Suprapubic skin (tissue), 4 donors: ENCODE results near the gene NUCB1. TPM values are rescaled to one million over a fixed set of nuclear protein-coding genes. Genes with fewer than 3 reads are reported as not detected.

Experiments
- DNase-seq, 2 donors: peaks; one replicate each; pipeline ENCODE4 v3.0.0-alpha.2; 2019; ENCODE audit warnings: low spot score in 2 of 2
- H3K27ac ChIP-seq: fragments of 200-600 bp; sonication (generic); one replicate; pipeline ENCODE4 v1.5.1; 2019
- H3K27me3 ChIP-seq: fragments of 200-600 bp; sonication (generic); one replicate; pipeline ENCODE4 v1.5.1; 2019
- H3K36me3 ChIP-seq: fragments of 200-600 bp; sonication (generic); one replicate; pipeline ENCODE4 v1.5.1; 2019
- H3K4me1 ChIP-seq: fragments of 200-600 bp; sonication (generic); one replicate; pipeline ENCODE4 v1.5.1; 2019
- H3K4me3 ChIP-seq: fragments of 200-600 bp; sonication (generic); one replicate; pipeline ENCODE4 v1.5.1; 2019; ENCODE audit warnings: mild to moderate bottlenecking
- H3K9me3 ChIP-seq: fragments of 200-600 bp; sonication (generic); one replicate; pipeline ENCODE4 v1.5.1; 2019
- CTCF ChIP-seq, 2 donors: fragments of 200-600 bp in 1 of 2; fragments of 450-650 bp in 1 of 2; sonication (generic) in 1 of 2; IDR thresholded peaks; one replicate each; pipeline ENCODE4 v1.5.1; 2016 to 2019; ENCODE audit warnings: antibody characterized with exemption in 2 of 2, mild to moderate bottlenecking in 1 of 2, moderate library complexity in 1 of 2
- EP300 ChIP-seq: sonication (generic); formaldehyde crosslinking; IDR thresholded peaks from one replicate; pipeline ENCODE4 v1.6.1; 2017; ENCODE audit warnings: antibody characterized with exemption
- POLR2A ChIP-seq, 2 donors: fragments of 450-650 bp; IDR thresholded peaks; one replicate each; pipeline ENCODE4 v1.6.1; 2017; ENCODE audit warnings: antibody characterized with exemption in 2 of 2, mild to moderate bottlenecking in 2 of 2, moderate library complexity in 2 of 2
- POLR2AphosphoS5 ChIP-seq, 3 donors: sonication (generic); formaldehyde crosslinking; IDR thresholded peaks; one replicate each; pipeline ENCODE4 v1.6.1; 2017; ENCODE audit warnings: antibody characterized with exemption in 3 of 3
- WGBS: methylation state at CpG from one replicate; pipeline ENCODE4 v1.1.5; 2018; 5-methylcytosine and 5-hydroxymethylcytosine counted together
- total RNA-seq, 4 donors: library from RNA; depleted of rRNA; stranded (reverse); fragments of >200 nt; gene quantifications; one replicate each; pipeline ENCODE4 v1.1.0, GENCODE V29; 2016

Gene NUCB1
- total RNA-seq, 4 donors from 2014 or later, result 132 to 220 (median 204) TPM

GRCh38 chr19:48959341-48960239 lies 59.5 kb downstream of the NUCB1 start:
- TF ChIP-seq POLR2AphosphoS5 (IDR thresholded peaks at IDR 0.05) (no peak), POLR2A (IDR thresholded peaks at IDR 0.05) (no peak), EP300 (no peak), CTCF (IDR thresholded peaks at IDR 0.05) (no peak)
- H3K27ac ChIP-seq, result no peak overlapping the region
- peaks cover 36% of the 10 kb centered on the region for H3K4me1 ChIP-seq
- DNase-seq, result no peak
- H3K4me3 ChIP-seq, result no peak overlapping the region
- 79% methylated on average over 16 of the region's 16 CpGs for WGBS
- no peaks in the 10 kb centered on the region for H3K9me3 ChIP-seq
- no peaks in the 10 kb centered on the region for H3K27me3 ChIP-seq
- H3K36me3 ChIP-seq, result no peaks in the 10 kb centered on the region

- peaks cover under 1% of the 10 kb centered on the region for H3K36me3 ChIP-seq
- H3K27me3 ChIP-seq, result no peaks in the 10 kb centered on the region
- peaks cover 30% of the 10 kb centered on the region for H3K4me1 ChIP-seq
- no peak for DNase-seq
- H3K27ac ChIP-seq, result no peak overlapping the region
- TF ChIP-seq POLR2A (IDR thresholded peaks at IDR 0.05), result no peak
- no peak for TF ChIP-seq POLR2AphosphoS5 (IDR thresholded peaks at IDR 0.05)
- TF ChIP-seq CTCF (IDR thresholded peaks at IDR 0.05), result no peak
- TF ChIP-seq EP300, result no peak
- no peaks in the 10 kb centered on the region for H3K9me3 ChIP-seq
- 82% methylated on average over 19 of the region's 19 CpGs for WGBS
- no peak overlapping the region for H3K4me3 ChIP-seq
Observed at GRCh38 chr19:48961051-48961649, 61.0 kb downstream of the NUCB1 start.

- H3K9me3 ChIP-seq, result no peaks in the 10 kb centered on the region
- DNase-seq, result no peak
- WGBS, result 79% methylated on average over 12 of the region's 12 CpGs
- H3K27ac ChIP-seq, result no peak overlapping the region
- TF ChIP-seq POLR2A (IDR thresholded peaks at IDR 0.05) (no peak), CTCF (IDR thresholded peaks at IDR 0.05) (no peak), EP300 (no peak), POLR2AphosphoS5 (IDR thresholded peaks at IDR 0.05) (no peak)
- H3K4me1 ChIP-seq, result peaks cover 33% of the 10 kb centered on the region
- H3K36me3 ChIP-seq, result peaks cover 5% of the 10 kb centered on the region
- H3K4me3 ChIP-seq, result no peak overlapping the region
- no peaks in the 10 kb centered on the region for H3K27me3 ChIP-seq
Observed at GRCh38 chr19:48961673-48962028, 61.5 kb downstream of the NUCB1 start.

- peak overlapping the region; percentile 47 for H3K27ac ChIP-seq
- H3K4me1 ChIP-seq, result peaks cover 39% of the 10 kb centered on the region
- WGBS, result 68% methylated on average over 22 of the region's 22 CpGs
- peaks cover 11% of the 10 kb centered on the region for H3K36me3 ChIP-seq
- H3K4me3 ChIP-seq, result no peak overlapping the region
- no peak for DNase-seq
- no peaks in the 10 kb centered on the region for H3K9me3 ChIP-seq
- no peaks in the 10 kb centered on the region for H3K27me3 ChIP-seq
- TF ChIP-seq CTCF (IDR thresholded peaks at IDR 0.05), result no peak
- no peak for TF ChIP-seq POLR2AphosphoS5 (IDR thresholded peaks at IDR 0.05)
- TF ChIP-seq EP300, result no peak
- no peak for TF ChIP-seq POLR2A (IDR thresholded peaks at IDR 0.05)
Observed at GRCh38 chr19:48962029-48962848, 62.1 kb downstream of the NUCB1 start.

GRCh38 chr19:48962849-48963165 lies 62.7 kb downstream of the NUCB1 start:
- Histone ChIP-seq H3K27ac (peak overlapping the region; percentile 89), H3K4me1 (peaks cover 43% of the 10 kb centered on the region), H3K4me3 (no peak overlapping the region)

More at GRCh38 chr19:48962849-48963165, 62.7 kb downstream of the NUCB1 start:
- Histone ChIP-seq H3K9me3 (no peaks in the 10 kb centered on the region), H3K27me3 (no peaks in the 10 kb centered on the region), H3K36me3 (peaks cover 11% of the 10 kb centered on the region)
- 69% methylated on average over 7 of the region's 7 CpGs for WGBS
- DNase-seq, result no peak
- no peak for TF ChIP-seq POLR2A (IDR thresholded peaks at IDR 0.05)
- TF ChIP-seq CTCF (IDR thresholded peaks at IDR 0.05), result no peak
- no peak for TF ChIP-seq EP300
- TF ChIP-seq POLR2AphosphoS5 (IDR thresholded peaks at IDR 0.05), result no peak
